Keratinocyte (primary cell): Measurements from ENCODE around the gene RICTOR. TPM values are rescaled to one million over a fixed set of nuclear protein-coding genes. Genes with fewer than 3 reads are reported as not detected.
"Not testable (repeated sequence)": the region's sequence is repeated elsewhere in the genome, so short reads cannot be mapped to it uniquely, and the experiment has no call there.

Experiments used
- DNase-seq: peaks from one replicate; pipeline ENCODE4 v3.0.0-alpha.2; 2011; ENCODE audit warnings: low read depth, missing footprints, low spot score
- FAIRE-seq: peaks from 2 replicates; lab custom pipeline; 2011; peaks lifted over from hg19 to GRCh38; lab: Jason Lieb, UNC
- H2AFZ ChIP-seq: 2 replicates; pipeline ENCODE4 v1.6.0; 2012; ENCODE audit warnings: low read length, control low read depth, inconsistent platforms; ENCODE audit not compliant: control insufficient read depth
- H3K27ac ChIP-seq: 2 replicates; pipeline ENCODE4 v1.5.1; 2011; ENCODE audit warnings: low read length; ENCODE audit not compliant: control insufficient read depth, insufficient read depth
- H3K27me3 ChIP-seq: 3 replicates; pipeline ENCODE4 v1.6.0; 2011; ENCODE audit warnings: low read length; ENCODE audit not compliant: control insufficient read depth, insufficient read depth; ENCODE audit errors: extremely low read depth
- H3K36me3 ChIP-seq, 2 experiments: 2 replicates in 1 of 2; 3 replicates in 1 of 2; pipeline ENCODE4 v1.5.1; 2011; ENCODE audit warnings: low read length in 2 of 2, mild to moderate bottlenecking in 1 of 2; ENCODE audit not compliant: control insufficient read depth in 2 of 2, insufficient read depth in 2 of 2; ENCODE audit errors: extremely low read depth in 1 of 2
- H3K4me1 ChIP-seq: 3 replicates; pipeline ENCODE4 v1.5.1; 2011; ENCODE audit warnings: low read length; ENCODE audit not compliant: control insufficient read depth, insufficient read depth; ENCODE audit errors: extremely low read depth
- H3K4me2 ChIP-seq: 3 replicates; pipeline ENCODE4 v1.6.0; 2011; ENCODE audit warnings: low read depth, low read length; ENCODE audit not compliant: control insufficient read depth, insufficient read depth; ENCODE audit errors: extremely low read depth
- H3K4me3 ChIP-seq, 3 experiments: fragments of 200-600 bp in 1 of 3; sonication (generic) in 1 of 3; 2 replicates in 2 of 3; 3 replicates in 1 of 3; pipeline ENCODE4 v1.5.1; 2011 to 2016; ENCODE audit warnings: low read length in 3 of 3, mild to moderate bottlenecking in 3 of 3, control low read depth in 2 of 3, inconsistent platforms in 1 of 3, low read depth in 1 of 3, mixed read lengths in 1 of 3, mixed run types in 1 of 3, moderate library complexity in 1 of 3; ENCODE audit not compliant: control insufficient read depth in 2 of 3, insufficient read depth in 2 of 3; ENCODE audit errors: extremely low read depth in 1 of 3
- H3K79me2 ChIP-seq: 2 replicates; pipeline ENCODE4 v1.6.0; 2012; ENCODE audit warnings: low read length; ENCODE audit not compliant: control insufficient read depth, insufficient read depth
- H3K9ac ChIP-seq: 3 replicates; pipeline ENCODE4 v1.6.0; 2011; ENCODE audit warnings: low read length; ENCODE audit not compliant: control insufficient read depth, insufficient read depth; ENCODE audit errors: extremely low read depth
- H3K9me1 ChIP-seq: 3 replicates; pipeline ENCODE4 v1.6.0; 2011; ENCODE audit warnings: low read length; ENCODE audit not compliant: control insufficient read depth, insufficient read depth; ENCODE audit errors: extremely low read depth
- H3K9me3 ChIP-seq: 2 replicates; pipeline ENCODE4 v1.5.1; 2012; ENCODE audit warnings: low read depth, low read length; ENCODE audit not compliant: control insufficient read depth
- H4K20me1 ChIP-seq: 3 replicates; pipeline ENCODE4 v1.6.0; 2011; ENCODE audit warnings: low read length; ENCODE audit not compliant: control insufficient read depth, insufficient read depth; ENCODE audit errors: extremely low read depth
- CTCF ChIP-seq, 3 experiments: IDR thresholded peaks in 1 of 3; conservative IDR thresholded peaks in 1 of 3; optimal IDR thresholded peaks in 1 of 3; 2 replicates in 2 of 3; 3 replicates in 1 of 3; pipeline versions ENCODE3 to v1.5.1; 2011; ENCODE audit warnings: low read length in 3 of 3, mild to moderate bottlenecking in 3 of 3, moderate library complexity in 2 of 3, control low read depth in 1 of 3, inconsistent platforms in 1 of 3; ENCODE audit not compliant: insufficient read depth in 2 of 3; ENCODE audit errors: extremely low read depth in 1 of 3
- EZH2 ChIP-seq: IDR thresholded peaks from one replicate; pipeline ENCODE4 v1.6.1; 2012; ENCODE audit warnings: inconsistent platforms, mild to moderate bottlenecking, low read length, moderate library complexity
- dilution Hi-C: fragments of 300-500 bp; cut with MboI; formaldehyde crosslinking; loops from one replicate; pipeline ENCODE4 v1.7.0; 2020; ENCODE audit warnings: low sequenced_read_pairs; ENCODE audit not compliant: extremely low pct_ligation_motif_present
- polyA plus RNA-seq, 5 experiments: library from polyadenylated mRNA; depleted of rRNA in 3 of 5; stranded (reverse) in 3 of 5; stranded (forward) in 1 of 5; unstranded in 1 of 5; fragments of >200 nt; gene quantifications; 1 replicate in 1 of 5; 2 replicates in 3 of 5; 3 replicates in 1 of 5; pipeline versions ENCODE4 v1.2.1 to v1.2.3, GENCODE V29; 2011 to 2012; ENCODE audit warnings: missing spikeins in 2 of 5, low read depth in 1 of 5, low replicate concordance in 1 of 5

Gene RICTOR
- polyA plus RNA-seq, 1 donor (not counting 4 experiments of a cell fraction or from before 2014, with no cell fraction given) = 11.5 TPM

DNA sequence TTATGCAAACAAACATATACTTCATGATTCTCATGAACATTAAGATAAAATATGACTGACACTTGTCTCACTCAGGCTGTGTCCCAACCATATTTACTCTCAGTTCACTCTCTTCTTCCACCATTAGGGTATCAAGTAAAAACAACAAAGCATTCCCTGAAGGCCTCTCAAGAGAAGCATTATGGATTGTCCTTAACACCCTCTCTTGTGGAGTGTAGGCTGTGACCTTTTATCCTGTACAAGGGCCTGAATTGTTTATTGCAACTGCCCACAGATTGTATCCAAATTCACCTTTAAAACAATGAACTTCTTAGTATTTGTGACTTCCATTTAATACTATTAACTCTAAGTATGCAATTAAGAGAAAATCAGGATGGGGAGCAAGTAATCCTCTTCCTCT is 78.1 kb downstream of the RICTOR start:
- FAIRE-seq (no peak), DNase-seq (no peak)
- H3K9me3 ChIP-seq = no peaks in the 10 kb centered on the region
- H4K20me1 ChIP-seq = no peaks in the 10 kb centered on the region
- H3K36me3 ChIP-seq = no peaks in the 10 kb centered on the region
- H3K27ac ChIP-seq = no peak overlapping the region
- H3K9me1 ChIP-seq = no peaks in the 10 kb centered on the region
- H2AFZ ChIP-seq = no peak overlapping the region
- H3K4me1 ChIP-seq = no peaks in the 10 kb centered on the region
- H3K79me2 ChIP-seq = no peaks in the 10 kb centered on the region
- no peak overlapping the region for H3K4me2 ChIP-seq
- H3K4me3 ChIP-seq = no peak overlapping the region
- TF ChIP-seq EZH2 = no peak
- TF ChIP-seq CTCF (optimal IDR thresholded peaks at IDR 0.05 in 1 of 3, IDR thresholded peaks at IDR 0.05 in 1 of 3, conservative IDR thresholded peaks at IDR 0.05 in 1 of 3; ENCODE audit: extremely low read depth in 1 of 3, insufficient read depth in 2 of 3, low read length in 3 of 3) = no peak
- dilution Hi-C loops = no loop called here
- no peaks in the 10 kb centered on the region for H3K27me3 ChIP-seq
- no peak overlapping the region for H3K9ac ChIP-seq

DNA sequence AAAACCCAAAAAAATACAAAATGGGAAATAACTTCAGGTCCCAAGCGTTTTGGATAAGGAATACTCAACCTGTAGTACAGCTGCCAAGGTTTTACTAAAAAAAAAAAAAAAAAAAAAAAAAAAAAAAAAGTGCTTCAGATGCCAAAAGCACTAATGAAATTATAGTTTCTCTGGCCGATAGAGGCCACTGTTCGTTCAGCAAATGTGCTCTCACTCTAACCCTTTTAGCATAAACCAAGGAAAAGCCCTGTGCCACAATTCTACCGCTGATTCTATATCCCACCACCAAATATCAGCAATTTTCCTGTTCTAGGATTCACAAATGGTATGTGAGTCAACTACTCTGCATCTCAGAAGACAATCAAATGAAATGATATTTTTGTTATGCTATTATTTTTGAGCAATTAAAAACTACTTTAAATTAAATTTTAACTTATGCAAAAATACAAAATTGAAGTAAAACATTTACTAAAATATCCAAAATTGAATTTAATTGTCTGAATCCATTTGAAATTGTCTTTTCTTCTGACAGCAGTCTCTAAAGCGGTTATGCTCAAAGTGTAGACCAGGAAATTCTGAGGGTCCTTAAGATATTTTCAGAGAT is 79.8 kb downstream of the RICTOR start:
- FAIRE-seq (no peak), DNase-seq (no peak)
- no peaks in the 10 kb centered on the region for H3K9me1 ChIP-seq

GRCh38 chr5:38989974-38990719 is 84.1 kb downstream of the RICTOR start:
- H3K4me2 ChIP-seq, DNase-seq, H3K9me1 ChIP-seq, H3K9ac ChIP-seq, H2AFZ ChIP-seq, H4K20me1 ChIP-seq, H3K27me3 ChIP-seq, H3K27ac ChIP-seq, H3K4me1 ChIP-seq, H3K36me3 ChIP-seq, dilution Hi-C loops, H3K79me2 ChIP-seq, FAIRE-seq, H3K9me3 ChIP-seq, H3K4me3 ChIP-seq: not testable (repeated sequence)

More for the DNA sequence above, 79.8 kb downstream of the RICTOR start:
- Histone ChIP-seq H3K9ac (no peak overlapping the region), H3K4me1 (no peaks in the 10 kb centered on the region), H3K27ac (no peak overlapping the region), H2AFZ (no peak overlapping the region), H3K79me2 (no peaks in the 10 kb centered on the region), H3K4me2 (no peak overlapping the region), H3K9me3 (no peaks in the 10 kb centered on the region), H4K20me1 (no peaks in the 10 kb centered on the region), H3K36me3 (no peaks in the 10 kb centered on the region), H3K27me3 (no peaks in the 10 kb centered on the region), H3K4me3 (no peak overlapping the region)
- dilution Hi-C loops = no loop called here
- TF ChIP-seq CTCF (optimal IDR thresholded peaks at IDR 0.05 in 1 of 3, IDR thresholded peaks at IDR 0.05 in 1 of 3, conservative IDR thresholded peaks at IDR 0.05 in 1 of 3; ENCODE audit: extremely low read depth in 1 of 3, insufficient read depth in 2 of 3, low read length in 3 of 3) = peak; percentile 38 to 63 (median 42)
- no peak for TF ChIP-seq EZH2
